Endodermal cell (in vitro differentiated cells): ENCODE data around the gene TBCD. TPM values are rescaled to one million over a fixed set of nuclear protein-coding genes. Genes with fewer than 3 reads are reported as not detected.
A peak's percentile ranks its signal among the peaks of the same experiment; 100 is the strongest.

Experiments
- DNase-seq: peaks from one replicate; pipeline ENCODE4 v3.0.0-alpha.2; 2017
- H3K27ac ChIP-seq: 2 replicates; pipeline ENCODE4 v1.5.1; 2013; ENCODE audit warnings: mild to moderate bottlenecking, low read depth, low read length, moderate library complexity
- H3K27me3 ChIP-seq: 2 replicates; pipeline ENCODE4 v1.6.1; 2013; ENCODE audit warnings: mild to moderate bottlenecking, low read length, moderate library complexity; ENCODE audit not compliant: insufficient read depth, control insufficient read depth, poor library complexity, severe bottlenecking
- H3K36me3 ChIP-seq: 2 replicates; pipeline ENCODE4 v1.7.0; 2013; ENCODE audit warnings: mild to moderate bottlenecking, low read length, moderate library complexity; ENCODE audit not compliant: control insufficient read depth, insufficient read depth
- H3K4me1 ChIP-seq: one replicate; pipeline ENCODE4 v1.7.0; 2013; ENCODE audit warnings: low read length; ENCODE audit not compliant: control insufficient read depth, insufficient read depth
- H3K4me3 ChIP-seq: 2 replicates; pipeline ENCODE4 v1.5.1; 2013; ENCODE audit warnings: mild to moderate bottlenecking, low read length, moderate library complexity
- H3K9ac ChIP-seq: 2 replicates; pipeline ENCODE4 v1.6.1; 2013; ENCODE audit warnings: mild to moderate bottlenecking, low read length, moderate library complexity; ENCODE audit not compliant: poor library complexity, severe bottlenecking; ENCODE audit errors: extremely low read depth
- H3K9me3 ChIP-seq: 2 replicates; pipeline ENCODE4 v1.6.1; 2013; ENCODE audit warnings: mild to moderate bottlenecking, low read length, moderate library complexity; ENCODE audit not compliant: control insufficient read depth
- H3K27ac Mint-ChIP-seq: 2 replicates; pipeline ENCODE4 v1.8.0; 2020; ENCODE audit warnings: mixed read lengths
- H3K27me3 Mint-ChIP-seq: 2 replicates; pipeline ENCODE4 v1.8.0; 2021; ENCODE audit warnings: mild to moderate bottlenecking, mixed read lengths; ENCODE audit not compliant: insufficient read depth
- H3K36me3 Mint-ChIP-seq: 2 replicates; pipeline ENCODE4 v1.8.0; 2020; ENCODE audit warnings: low read depth, mixed read lengths
- H3K4me1 Mint-ChIP-seq: 2 replicates; pipeline ENCODE4 v1.8.0; 2020; ENCODE audit warnings: mixed read lengths
- H3K4me3 Mint-ChIP-seq: 2 replicates; pipeline ENCODE4 v1.8.0; 2020; ENCODE audit warnings: mild to moderate bottlenecking, moderate library complexity, mixed read lengths
- H3K9me3 Mint-ChIP-seq: 2 replicates; pipeline ENCODE4 v1.8.0; 2020; ENCODE audit warnings: mild to moderate bottlenecking, mixed read lengths
- CTCF ChIP-seq: fragments of 200-600 bp; sonication (generic); conservative IDR thresholded peaks from 2 replicates; pipeline ENCODE4 v1.5.0; 2021; ENCODE audit warnings: antibody characterized with exemption, mild to moderate bottlenecking
- WGBS, 2 experiments: methylation state at CpG; one replicate each; pipeline versions ENCODE4 v1.1.5 to v1.1.7; 2013; ENCODE audit warnings: missing lambda C conversion rate in 2 of 2, mixed read lengths in 1 of 2; ENCODE audit not compliant: insufficient coverage in 1 of 2, insufficient read length in 1 of 2; 5-methylcytosine and 5-hydroxymethylcytosine counted together
- total RNA-seq, 2 donors: library from RNA; stranded (reverse); fragmentation: NEBNext Ultra II Directional in 1 of 2; extraction: Animal tissue kit (Norgen Biotek cat#: 25700) in 1 of 2; gene quantifications; 2 replicates in 1 of 2; 3 replicates in 1 of 2; pipeline ENCODE4 v1.2.1, GENCODE V29; 2021

Gene TBCD
- total RNA-seq, 2 donors from 2014 or later = 107 TPM

DNA sequence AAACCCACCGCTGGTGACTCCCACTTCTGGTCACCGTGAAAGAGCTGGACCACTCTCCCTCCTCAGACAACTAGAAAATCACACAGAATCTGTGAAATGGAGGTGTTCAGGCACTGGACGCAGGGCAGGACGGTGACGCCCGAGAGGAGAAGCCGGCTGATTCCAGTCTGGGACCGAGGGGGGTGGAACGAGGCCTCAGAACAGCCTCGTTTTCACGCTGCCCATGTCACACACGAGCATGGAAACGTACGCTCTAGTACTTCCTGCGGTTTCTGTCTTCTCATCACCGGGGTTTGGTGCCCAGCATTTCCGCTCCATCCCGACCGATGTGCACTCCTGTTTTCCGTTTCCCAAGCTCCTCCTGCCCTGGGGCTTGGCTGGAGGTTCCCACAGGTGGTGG is 225.7 kb downstream of the TBCD start:
- Histone ChIP-seq H3K36me3 (no peaks in the 10 kb centered on the region), H3K4me1 (no peaks in the 10 kb centered on the region), H3K4me3 (no peak overlapping the region), H3K9ac (no peak overlapping the region), H3K27me3 (no peaks in the 10 kb centered on the region), H3K9me3 (no peaks in the 10 kb centered on the region), H3K27ac (no peak overlapping the region)
- peak overlapping the region; percentile 55 for H3K27ac Mint-ChIP-seq
- DNase-seq = no peak
- H3K4me3 Mint-ChIP-seq = no peak overlapping the region
- no peaks in the 10 kb centered on the region for H3K4me1 Mint-ChIP-seq
- no peaks in the 10 kb centered on the region for H3K9me3 Mint-ChIP-seq
- no peaks in the 10 kb centered on the region for H3K27me3 Mint-ChIP-seq
- no peak for TF ChIP-seq CTCF
- peaks cover 3% of the 10 kb centered on the region for H3K36me3 Mint-ChIP-seq
- 96 to 99% methylated on average over 20 of the region's 20 CpGs for WGBS, 2 experiments

- DNase-seq = no peak
- 90 to 98% methylated on average over 2 to 3 of the region's 3 CpGs for WGBS, 2 experiments
- Histone ChIP-seq H3K27ac (no peak overlapping the region), H3K4me1 (no peaks in the 10 kb centered on the region), H3K9ac (no peak overlapping the region), H3K9me3 (no peaks in the 10 kb centered on the region), H3K4me3 (no peak overlapping the region), H3K36me3 (no peaks in the 10 kb centered on the region), H3K27me3 (no peaks in the 10 kb centered on the region)
- H3K36me3 Mint-ChIP-seq = peaks cover 3% of the 10 kb centered on the region
- no peak for TF ChIP-seq CTCF
- no peak overlapping the region for H3K4me3 Mint-ChIP-seq
- H3K27ac Mint-ChIP-seq = no peak overlapping the region
- no peaks in the 10 kb centered on the region for H3K9me3 Mint-ChIP-seq
- no peaks in the 10 kb centered on the region for H3K4me1 Mint-ChIP-seq
- no peaks in the 10 kb centered on the region for H3K27me3 Mint-ChIP-seq
These were observed 227.0 kb downstream of the TBCD start for GRCh38 chr17:82978765-82979349.

- DNase-seq = no peak
- no peak for TF ChIP-seq CTCF
- Mint-ChIP-seq H3K4me1 (no peaks in the 10 kb centered on the region), H3K4me3 (no peak overlapping the region), H3K27ac (no peak overlapping the region), H3K9me3 (no peaks in the 10 kb centered on the region), H3K27me3 (no peaks in the 10 kb centered on the region), H3K36me3 (peaks cover 3% of the 10 kb centered on the region)
- no peak overlapping the region for H3K4me3 ChIP-seq
- no peak overlapping the region for H3K27ac ChIP-seq
- no peaks in the 10 kb centered on the region for H3K27me3 ChIP-seq
- no CpG with 5 or more reads among the region's 1 CpG for WGBS, 2 experiments
- no peaks in the 10 kb centered on the region for H3K36me3 ChIP-seq
- H3K9ac ChIP-seq = no peak overlapping the region
- H3K9me3 ChIP-seq = no peaks in the 10 kb centered on the region
- H3K4me1 ChIP-seq = no peaks in the 10 kb centered on the region
These were observed 227.9 kb downstream of the TBCD start for GRCh38 chr17:82979718-82980117.
